Bronchial epithelial cell (primary cell): Measurements from ENCODE around the gene STUM. TPM values are rescaled to one million over a fixed set of nuclear protein-coding genes. Genes with fewer than 3 reads are reported as not detected.
"Not testable (repeated sequence)": the region's sequence is repeated elsewhere in the genome, so short reads cannot be mapped to it uniquely, and the experiment has no call there.

Experiments used
- DNase-seq: peaks from one replicate; pipeline ENCODE4 v3.0.0-alpha.2; 2010; ENCODE audit warnings: low read depth
- FAIRE-seq: peaks from 2 replicates; lab custom pipeline; 2011; peaks lifted over from hg19 to GRCh38; lab: Jason Lieb, UNC
- H3K27me3 ChIP-seq: 2 replicates; pipeline ENCODE4 v1.5.1; 2011; ENCODE audit warnings: low read length; ENCODE audit not compliant: control insufficient read depth, insufficient read depth
- H3K36me3 ChIP-seq: 2 replicates; pipeline ENCODE4 v1.5.1; 2011; ENCODE audit warnings: low read length; ENCODE audit not compliant: control insufficient read depth, insufficient read depth
- H3K4me3 ChIP-seq: 2 replicates; pipeline ENCODE4 v1.5.1; 2011; ENCODE audit warnings: mild to moderate bottlenecking, low read depth, low read length, control low read depth
- total RNA-seq: library from RNA; depleted of rRNA; stranded (reverse); fragments of >200 nt; gene quantifications from 2 replicates; pipeline ENCODE4 v1.2.1, GENCODE V29; 2014
- TF ChIP-seq, protein P1 (sequence below): IDR thresholded peaks from 2 replicates; pipeline ENCODE4 v1.5.1; 2011; ENCODE audit warnings: mild to moderate bottlenecking, moderate library complexity, low read length, control low read depth, inconsistent platforms; ENCODE audit not compliant: insufficient read depth, severe bottlenecking

STUM gene
- total RNA-seq, 1 donor from 2014 or later: not detected

DNA sequence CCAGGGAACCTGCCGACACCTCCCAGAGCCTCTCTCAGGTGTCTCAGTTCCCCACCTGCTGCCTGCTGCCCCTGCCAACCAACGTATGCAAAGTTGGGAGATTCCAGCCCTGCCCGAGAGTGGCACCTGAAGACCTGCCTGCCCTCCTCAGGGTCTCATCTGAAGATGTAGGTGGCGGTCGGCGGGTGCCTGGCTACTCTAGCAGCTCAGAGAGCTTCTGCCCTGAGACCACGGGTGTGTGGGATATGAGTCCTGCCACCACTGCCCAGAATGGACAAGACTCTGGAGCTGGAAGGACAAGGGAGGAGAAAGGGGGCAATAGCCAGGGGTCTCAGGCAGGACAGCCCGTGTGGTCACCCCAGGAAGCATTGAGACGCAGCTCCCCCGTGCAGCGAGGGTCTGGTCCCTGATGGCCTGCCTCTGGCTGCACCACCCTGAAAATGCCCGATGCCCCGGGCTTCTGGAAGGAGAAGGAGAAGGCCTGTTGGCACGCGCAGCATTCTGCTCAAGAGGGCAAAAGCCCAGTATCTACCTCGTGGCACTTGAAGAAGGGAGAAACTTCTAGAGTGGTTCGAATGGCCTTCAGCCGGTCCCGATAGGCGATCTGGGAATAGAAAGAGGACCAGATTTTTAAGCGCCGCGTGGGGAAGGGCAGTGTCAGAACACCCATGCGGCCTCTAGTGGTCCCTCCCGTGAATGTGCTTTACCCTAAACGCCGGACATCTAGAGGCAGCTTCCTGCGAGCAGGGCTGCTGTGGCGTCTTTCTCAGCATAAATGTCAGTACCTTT lies 88.8 kb downstream of the STUM start:
- no peak for DNase-seq

DNA sequence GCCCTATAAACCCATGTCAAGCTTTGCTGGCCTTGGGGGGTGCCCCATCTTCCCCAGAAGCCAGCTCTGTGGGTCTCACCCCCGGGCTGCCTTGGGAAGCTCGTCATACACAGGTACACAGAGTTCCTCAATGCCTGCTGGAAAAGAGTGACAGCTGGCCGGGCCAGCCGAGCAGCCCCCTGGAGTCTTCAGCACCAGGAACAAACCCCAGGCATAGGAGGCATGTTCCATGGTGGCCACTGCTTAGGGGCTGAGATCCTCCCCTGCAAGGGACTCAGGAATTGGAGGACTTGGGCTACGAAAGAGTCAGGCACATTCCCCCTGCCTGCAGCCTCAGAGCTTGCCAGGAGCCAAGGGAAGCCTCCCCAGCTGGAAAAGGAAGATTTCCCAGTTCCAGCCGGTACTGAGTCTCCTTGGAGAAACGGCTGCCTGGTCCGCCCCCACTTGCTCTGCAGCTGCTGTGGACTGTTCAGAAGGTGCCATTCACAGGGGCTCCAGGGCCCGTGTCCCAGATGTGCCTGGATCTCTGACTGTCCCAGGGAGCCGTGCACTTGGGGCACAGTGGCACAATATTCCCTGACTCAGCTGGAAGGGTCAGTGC lies 89.5 kb downstream of the STUM start:
- H3K27me3 ChIP-seq: no peaks in the 10 kb centered on the region
- TF ChIP-seq, protein P1, sequence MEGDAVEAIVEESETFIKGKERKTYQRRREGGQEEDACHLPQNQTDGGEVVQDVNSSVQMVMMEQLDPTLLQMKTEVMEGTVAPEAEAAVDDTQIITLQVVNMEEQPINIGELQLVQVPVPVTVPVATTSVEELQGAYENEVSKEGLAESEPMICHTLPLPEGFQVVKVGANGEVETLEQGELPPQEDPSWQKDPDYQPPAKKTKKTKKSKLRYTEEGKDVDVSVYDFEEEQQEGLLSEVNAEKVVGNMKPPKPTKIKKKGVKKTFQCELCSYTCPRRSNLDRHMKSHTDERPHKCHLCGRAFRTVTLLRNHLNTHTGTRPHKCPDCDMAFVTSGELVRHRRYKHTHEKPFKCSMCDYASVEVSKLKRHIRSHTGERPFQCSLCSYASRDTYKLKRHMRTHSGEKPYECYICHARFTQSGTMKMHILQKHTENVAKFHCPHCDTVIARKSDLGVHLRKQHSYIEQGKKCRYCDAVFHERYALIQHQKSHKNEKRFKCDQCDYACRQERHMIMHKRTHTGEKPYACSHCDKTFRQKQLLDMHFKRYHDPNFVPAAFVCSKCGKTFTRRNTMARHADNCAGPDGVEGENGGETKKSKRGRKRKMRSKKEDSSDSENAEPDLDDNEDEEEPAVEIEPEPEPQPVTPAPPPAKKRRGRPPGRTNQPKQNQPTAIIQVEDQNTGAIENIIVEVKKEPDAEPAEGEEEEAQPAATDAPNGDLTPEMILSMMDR: no peak
- no peak for FAIRE-seq
- peaks cover 1% of the 10 kb centered on the region for H3K36me3 ChIP-seq
- H3K4me3 ChIP-seq: no peak overlapping the region
- no peak for DNase-seq

More for the DNA sequence above, 88.8 kb downstream of the STUM start:
- H3K27me3 ChIP-seq: no peaks in the 10 kb centered on the region
- H3K4me3 ChIP-seq: no peak overlapping the region
- TF ChIP-seq, protein P1: peak; percentile 37
- no peak for FAIRE-seq
- H3K36me3 ChIP-seq: peaks cover 1% of the 10 kb centered on the region

DNA sequence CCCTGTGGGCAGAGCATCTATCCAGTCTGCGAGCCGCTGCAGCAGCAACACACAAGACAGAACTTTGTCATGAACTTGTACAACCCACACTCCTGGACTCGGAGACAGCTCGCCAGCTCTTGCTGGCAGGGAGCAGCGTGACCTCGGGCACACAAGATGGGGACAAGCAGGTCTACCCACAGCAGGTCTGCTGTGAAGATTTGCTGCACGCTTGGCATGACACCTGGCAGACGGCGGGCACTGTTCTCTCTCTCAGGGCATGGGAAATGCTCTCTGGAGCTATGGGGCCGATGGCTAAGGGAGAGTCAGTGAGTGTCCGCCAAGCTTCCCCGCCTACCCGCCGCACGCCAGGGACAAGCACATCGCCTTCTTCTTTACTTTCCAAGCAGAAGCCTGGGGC lies 90.0 kb downstream of the STUM start:
- Histone ChIP-seq H3K36me3 (peaks cover 1% of the 10 kb centered on the region), H3K4me3 (no peak overlapping the region), H3K27me3 (no peaks in the 10 kb centered on the region)
- FAIRE-seq (no peak), DNase-seq (no peak)
- TF ChIP-seq, protein P1: no peak

DNA sequence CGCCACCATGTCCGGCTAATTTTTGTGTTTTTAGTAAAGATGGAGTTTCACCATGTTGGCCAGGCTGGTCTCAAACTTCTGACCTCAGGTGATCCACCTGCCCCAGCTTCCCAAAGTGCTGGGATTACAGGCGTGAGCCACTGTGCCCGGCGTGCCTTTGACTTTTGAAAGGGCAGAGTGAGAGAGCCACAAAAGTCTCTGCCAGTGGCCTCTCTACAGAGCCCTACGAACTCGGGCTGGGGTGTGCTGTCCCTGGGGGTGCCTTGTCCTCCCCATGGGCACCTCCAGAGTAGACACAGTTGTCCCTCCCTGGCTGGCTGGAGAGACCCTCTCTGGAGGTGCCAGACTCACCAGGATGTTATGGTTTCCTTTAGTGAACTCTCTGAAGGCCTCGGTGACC lies 90.6 kb downstream of the STUM start:
- not testable (repeated sequence) for H3K4me3 ChIP-seq, FAIRE-seq, DNase-seq, H3K36me3 ChIP-seq, H3K27me3 ChIP-seq

DNA sequence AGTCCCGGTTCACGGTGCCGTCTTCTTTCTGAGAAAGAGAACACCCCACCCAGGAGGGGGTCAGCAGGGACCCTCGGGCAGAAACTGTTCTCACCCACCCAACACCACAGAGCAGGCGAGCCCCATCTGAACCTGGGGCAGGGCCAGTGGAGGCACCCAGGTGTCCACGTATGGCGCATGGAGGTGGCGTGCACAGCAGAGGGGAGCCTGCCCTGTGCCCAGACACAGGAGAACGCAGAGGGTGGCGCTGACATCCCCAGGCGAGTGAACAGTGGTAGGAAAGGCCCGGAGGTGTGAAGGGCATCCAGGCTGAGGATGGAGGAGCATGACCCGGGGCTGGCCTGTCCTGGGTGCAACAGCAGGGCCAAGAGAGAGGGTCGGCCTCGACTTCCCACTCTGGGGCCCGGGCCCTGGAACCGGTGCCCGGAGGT lies 91.1 kb downstream of the STUM start:
- Histone ChIP-seq H3K36me3 (peaks cover 1% of the 10 kb centered on the region), H3K27me3 (no peaks in the 10 kb centered on the region), H3K4me3 (no peak overlapping the region)
- no peak for DNase-seq
- no peak for FAIRE-seq
- TF ChIP-seq, protein P1: no peak

DNA sequence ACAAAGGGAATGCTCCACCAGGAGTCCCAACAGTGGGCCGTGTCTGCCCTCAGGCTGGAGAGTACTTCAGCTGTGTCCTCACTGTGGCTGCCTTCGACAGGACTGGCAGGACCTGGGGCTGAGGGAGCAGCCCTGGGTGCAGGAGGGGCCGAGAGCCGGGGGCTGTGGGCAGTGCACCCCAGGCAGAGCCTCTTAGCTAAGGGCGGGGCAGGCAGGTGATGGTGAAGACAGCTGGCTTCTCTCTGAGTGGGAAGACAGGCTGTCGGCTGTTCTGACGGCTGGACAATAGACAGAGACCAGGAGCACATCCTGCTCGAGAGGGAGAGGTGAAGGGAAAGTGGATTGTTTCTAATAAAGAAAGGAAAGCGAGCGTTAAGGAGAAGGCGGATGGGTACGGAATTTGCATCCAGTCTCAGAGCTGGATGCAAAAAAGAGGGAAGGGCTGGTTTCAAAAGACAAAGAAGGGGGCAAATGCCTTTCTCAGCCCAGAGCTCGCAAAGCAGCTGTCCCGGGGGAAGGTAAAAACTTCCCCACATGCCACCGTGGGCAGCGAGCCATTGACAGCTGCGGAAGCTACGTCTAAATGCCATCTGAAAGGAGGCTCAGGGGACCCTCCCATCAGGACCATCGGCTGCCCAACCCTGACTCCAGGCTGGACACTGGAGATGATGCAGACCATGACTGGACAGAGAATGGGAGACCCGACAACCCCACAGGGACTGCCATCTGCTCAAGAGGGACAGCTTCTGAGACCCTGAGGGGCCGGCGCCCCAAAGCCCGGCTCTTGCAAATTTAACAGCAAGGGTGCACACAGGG lies 92.0 kb downstream of the STUM start:
- Histone ChIP-seq H3K4me3 (no peak overlapping the region), H3K27me3 (no peaks in the 10 kb centered on the region), H3K36me3 (peaks cover 1% of the 10 kb centered on the region)
- TF ChIP-seq, protein P1: no peak
- DNase-seq (no peak), FAIRE-seq (no peak)
